HG02678 (cell line): ENCODE data around the gene LARGE1.

Experiments
- ATAC-seq: cut with Tn5 transposase; IDR thresholded peaks from one replicate; pipeline ENCODE4 v1.9.1; 2021; ENCODE audit warnings: mild to moderate bottlenecking, moderate library complexity; ENCODE audit not compliant: unreplicated experiment

Gene LARGE1

GRCh38 chr22:33337524-33337923 is 582.8 kb downstream of the LARGE1 start:
- ATAC-seq = no peak

GRCh38 chr22:33335611-33336279 is 584.5 kb downstream of the LARGE1 start:
- no peak for ATAC-seq

GRCh38 chr22:33332538-33332937 is 587.7 kb downstream of the LARGE1 start:
- no peak for ATAC-seq

- no peak for ATAC-seq
These were observed 589.3 kb downstream of the LARGE1 start for GRCh38 chr22:33331017-33331416.

- no peak for ATAC-seq
These were observed 589.7 kb downstream of the LARGE1 start for GRCh38 chr22:33330534-33330933.

GRCh38 chr22:33329398-33329797 is 590.9 kb downstream of the LARGE1 start:
- ATAC-seq = no peak

- ATAC-seq = no peak
These were observed 591.4 kb downstream of the LARGE1 start for GRCh38 chr22:33328789-33329296.

GRCh38 chr22:33327348-33327860 is 592.9 kb downstream of the LARGE1 start:
- no peak for ATAC-seq

GRCh38 chr22:33326540-33327295 is 593.6 kb downstream of the LARGE1 start:
- no peak for ATAC-seq

GRCh38 chr22:33325232-33326004 is 594.9 kb downstream of the LARGE1 start:
- peak; percentile 56 for ATAC-seq

GRCh38 chr22:33324228-33324627 is 596.0 kb downstream of the LARGE1 start:
- ATAC-seq = no peak

- no peak for ATAC-seq
These were observed 598.8 kb downstream of the LARGE1 start for GRCh38 chr22:33321466-33321865.

GRCh38 chr22:33315954-33316353 is 604.3 kb downstream of the LARGE1 start:
- no peak for ATAC-seq

GRCh38 chr22:33315117-33315516 is 605.2 kb downstream of the LARGE1 start:
- ATAC-seq = no peak

GRCh38 chr22:33314316-33314715 is 606.0 kb downstream of the LARGE1 start:
- ATAC-seq = no peak

- ATAC-seq = no peak
These were observed 617.2 kb downstream of the LARGE1 start for GRCh38 chr22:33303099-33303498.

GRCh38 chr22:33302549-33302948 is 617.7 kb downstream of the LARGE1 start:
- ATAC-seq = no peak

GRCh38 chr22:33302049-33302545 is 618.2 kb downstream of the LARGE1 start:
- peak; percentile 46 for ATAC-seq

GRCh38 chr22:33300165-33300564 is 620.1 kb downstream of the LARGE1 start:
- ATAC-seq = no peak

GRCh38 chr22:33299245-33299956 is 620.9 kb downstream of the LARGE1 start:
- ATAC-seq = peak; percentile 90
